IMR-90 (cell line): ENCODE data around the gene NEIL3. TPM values are rescaled to one million over a fixed set of nuclear protein-coding genes. Genes with fewer than 3 reads are reported as not detected.

Experiments
- ATAC-seq: fragments of 200-7000 bp; cut with Tn5 transposase; 2 replicates; pipeline ENCODE4 v1.9.1; 2020; ENCODE audit warnings: low read depth, mild to moderate bottlenecking, moderate library complexity
- BruUV-seq: library from RNA; stranded (reverse); fragments of 400-500 nt; replicated peaks from 2 replicates; lab custom pipeline; 2021; lab: Mats Ljungman, UMichigan
- CTCF ChIA-PET: fragments of 300-600 bp; formaldehyde crosslinking; extraction: SDS; loops from one replicate; lab custom pipeline; 2021; ENCODE audit warnings: antibody characterized with exemption; lab: Yijun Ruan, JAX
- POLR2A ChIA-PET: fragments of 300-600 bp; sonication (Branson Sonifier 250); formaldehyde crosslinking; loops from one replicate; lab custom pipeline; 2022; ENCODE audit warnings: antibody characterized with exemption; ENCODE audit not compliant: unreplicated experiment; lab: Charles Lee
- DNase-seq: peaks from one replicate; pipeline ENCODE4 v3.0.0; 2013
- H2AFZ ChIP-seq: replicated peaks from 2 replicates; pipeline ENCODE3; 2013; ENCODE audit warnings: low read length, mild to moderate bottlenecking; ENCODE audit not compliant: poor library complexity
- H2AK5ac ChIP-seq: 2 replicates; pipeline ENCODE4 v1.6.1; 2013; ENCODE audit warnings: low read depth, low read length, inconsistent platforms
- H2AK9ac ChIP-seq: replicated peaks from 2 replicates; pipeline ENCODE3; 2013; ENCODE audit warnings: mild to moderate bottlenecking, low read depth, low read length, moderate library complexity; ENCODE audit not compliant: poor library complexity
- H2BK120ac ChIP-seq: 2 replicates; pipeline ENCODE4 v1.6.1; 2013; ENCODE audit warnings: low read depth, low read length, inconsistent platforms
- H2BK15ac ChIP-seq: 3 replicates; pipeline ENCODE4 v1.6.1; 2013; ENCODE audit warnings: low read depth, low read length, inconsistent platforms
- H2BK20ac ChIP-seq: 2 replicates; pipeline ENCODE4 v1.6.1; 2013; ENCODE audit warnings: low read depth, mild to moderate bottlenecking, inconsistent platforms, low read length, moderate library complexity
- H2BK5ac ChIP-seq: 2 replicates; pipeline ENCODE4 v1.6.1; 2013; ENCODE audit warnings: mild to moderate bottlenecking, low read depth, low read length, inconsistent platforms; ENCODE audit not compliant: poor library complexity, severe bottlenecking
- H3K14ac ChIP-seq: replicated peaks from 2 replicates; pipeline ENCODE4 v1.6.1; 2013; ENCODE audit warnings: low read depth, low read length, inconsistent platforms
- H3K18ac ChIP-seq: 2 replicates; pipeline ENCODE4 v1.6.1; 2013; ENCODE audit warnings: low read depth, low read length, control low read depth
- H3K23ac ChIP-seq: 2 replicates; pipeline ENCODE4 v1.6.1; 2013; ENCODE audit warnings: low read depth, low read length, inconsistent platforms
- H3K27ac ChIP-seq: 2 replicates; pipeline ENCODE4 v1.5.1; 2013; ENCODE audit warnings: mild to moderate bottlenecking, control low read depth, low read length; ENCODE audit not compliant: insufficient read depth
- H3K27me3 ChIP-seq: 2 replicates; pipeline ENCODE4 v1.6.1; 2013; ENCODE audit warnings: low read length; ENCODE audit not compliant: control insufficient read depth, insufficient read depth
- H3K36me3 ChIP-seq: 2 replicates; pipeline ENCODE4 v1.6.1; 2013; ENCODE audit warnings: low read length, mixed read lengths; ENCODE audit not compliant: control insufficient read depth, insufficient read depth
- H3K4ac ChIP-seq: 2 replicates; pipeline ENCODE4 v1.6.1; 2013; ENCODE audit warnings: low read depth, low read length, inconsistent platforms
- H3K4me1 ChIP-seq: 2 replicates; pipeline ENCODE4 v1.6.1; 2013; ENCODE audit warnings: low read length, mixed read lengths; ENCODE audit not compliant: control insufficient read depth, insufficient read depth
- H3K4me2 ChIP-seq: 2 replicates; pipeline ENCODE4 v1.6.1; 2013; ENCODE audit warnings: low read depth, mild to moderate bottlenecking, control low read depth, low read length, moderate library complexity
- H3K4me3 ChIP-seq: 2 replicates; pipeline ENCODE4 v1.5.1; 2013; ENCODE audit warnings: low read depth, mild to moderate bottlenecking, control low read depth, low read length, moderate library complexity; ENCODE audit not compliant: insufficient read depth
- H3K56ac ChIP-seq: 2 replicates; pipeline ENCODE4 v1.6.1; 2013; ENCODE audit warnings: low read length, inconsistent platforms; ENCODE audit not compliant: insufficient read depth; ENCODE audit errors: extremely low read depth
- H3K79me1 ChIP-seq, 2 experiments: 2 replicates each; pipeline ENCODE4 v1.6.1; 2013; ENCODE audit warnings: low read length in 2 of 2, inconsistent platforms in 1 of 2, low read depth in 1 of 2
- H3K9ac ChIP-seq: 2 replicates; pipeline ENCODE4 v1.6.1; 2013; ENCODE audit warnings: low read depth, low read length, control low read depth
- H3K9me1 ChIP-seq: 2 replicates; pipeline ENCODE4 v1.6.1; 2013; ENCODE audit warnings: low read length, inconsistent platforms; ENCODE audit not compliant: insufficient read depth
- H3K9me3 ChIP-seq: 2 replicates; pipeline ENCODE4 v1.6.1; 2013; ENCODE audit warnings: low read length; ENCODE audit not compliant: control insufficient read depth, insufficient read depth
- H4K20me1 ChIP-seq: 2 replicates; pipeline ENCODE4 v1.6.1; 2013; ENCODE audit warnings: low read length, inconsistent platforms; ENCODE audit not compliant: insufficient read depth
- H4K5ac ChIP-seq: 2 replicates; pipeline ENCODE4 v1.6.1; 2013; ENCODE audit warnings: mild to moderate bottlenecking, low read depth, low read length, control low read depth
- H4K8ac ChIP-seq, 2 experiments: 2 replicates each; pipeline ENCODE4 v1.6.1; 2013; ENCODE audit warnings: low read depth in 2 of 2, low read length in 2 of 2, control low read depth in 1 of 2, inconsistent platforms in 1 of 2
- H4K91ac ChIP-seq: 2 replicates; pipeline ENCODE4 v1.6.1; 2013; ENCODE audit warnings: low read depth, low read length, inconsistent platforms; ENCODE audit not compliant: insufficient read depth
- CHD1 ChIP-seq: IDR thresholded peaks from 2 replicates; pipeline ENCODE4 v1.6.1; 2012; ENCODE audit warnings: low read depth, low read length, improper control_type of control experiment
- MAFK ChIP-seq: IDR thresholded peaks from 2 replicates; pipeline ENCODE4 v1.6.1; 2012; ENCODE audit warnings: low read depth, low read length, improper control_type of control experiment
- MXI1 ChIP-seq: IDR thresholded peaks from 2 replicates; pipeline ENCODE4 v1.6.1; 2012; ENCODE audit warnings: low read depth, mild to moderate bottlenecking, low read length, moderate library complexity, borderline replicate concordance
- RAD21 ChIP-seq: IDR thresholded peaks from 2 replicates; pipeline ENCODE4 v1.6.1; 2012; ENCODE audit warnings: low read length, improper control_type of control experiment
- WGBS, 2 experiments: methylation state at CpG; one replicate each; pipeline versions ENCODE4 v1.1.5 to v1.1.7; 2013; ENCODE audit warnings: missing lambda C conversion rate in 2 of 2; ENCODE audit not compliant: insufficient read length in 1 of 2; ENCODE audit errors: extremely low coverage in 2 of 2; 5-methylcytosine and 5-hydroxymethylcytosine counted together
- dilution Hi-C: fragments of 300-500 bp; cut with HindIII; formaldehyde crosslinking; loops from one replicate; pipeline ENCODE4 v1.14.3; 2018; ENCODE audit warnings: low sequenced_read_pairs; ENCODE audit not compliant: unreplicated experiment
- in situ Hi-C: fragments of 300-500 bp; cut with MboI; formaldehyde crosslinking; loops from 3 replicates; pipeline ENCODE4 v1.14.3; 2019; ENCODE audit warnings: low sequenced_read_pairs, inconsistent platforms, mixed read lengths
- intact Hi-C: fragments of 100-400 bp; cut with micrococcal nuclease; formaldehyde crosslinking; loops from 2 replicates; pipeline ENCODE4 v1.10.0; 2022
- polyA plus RNA-seq, 3 experiments: library from polyadenylated mRNA; depleted of rRNA; stranded (reverse); fragments of >200 nt; gene quantifications; 2 replicates each; pipeline ENCODE4 v1.2.3, GENCODE V29; 2012; ENCODE audit warnings: low replicate concordance in 1 of 3
- total RNA-seq: library from RNA; depleted of rRNA; stranded (reverse); fragments of >200 nt; gene quantifications from 2 replicates; pipeline ENCODE4 v1.2.3, GENCODE V29; 2012

The NEIL3 gene
- total and polyA plus RNA-seq, 2 of the 4 experiments (the other 2 are of a cell fraction), result 4.4 to 7.9 TPM

DNA sequence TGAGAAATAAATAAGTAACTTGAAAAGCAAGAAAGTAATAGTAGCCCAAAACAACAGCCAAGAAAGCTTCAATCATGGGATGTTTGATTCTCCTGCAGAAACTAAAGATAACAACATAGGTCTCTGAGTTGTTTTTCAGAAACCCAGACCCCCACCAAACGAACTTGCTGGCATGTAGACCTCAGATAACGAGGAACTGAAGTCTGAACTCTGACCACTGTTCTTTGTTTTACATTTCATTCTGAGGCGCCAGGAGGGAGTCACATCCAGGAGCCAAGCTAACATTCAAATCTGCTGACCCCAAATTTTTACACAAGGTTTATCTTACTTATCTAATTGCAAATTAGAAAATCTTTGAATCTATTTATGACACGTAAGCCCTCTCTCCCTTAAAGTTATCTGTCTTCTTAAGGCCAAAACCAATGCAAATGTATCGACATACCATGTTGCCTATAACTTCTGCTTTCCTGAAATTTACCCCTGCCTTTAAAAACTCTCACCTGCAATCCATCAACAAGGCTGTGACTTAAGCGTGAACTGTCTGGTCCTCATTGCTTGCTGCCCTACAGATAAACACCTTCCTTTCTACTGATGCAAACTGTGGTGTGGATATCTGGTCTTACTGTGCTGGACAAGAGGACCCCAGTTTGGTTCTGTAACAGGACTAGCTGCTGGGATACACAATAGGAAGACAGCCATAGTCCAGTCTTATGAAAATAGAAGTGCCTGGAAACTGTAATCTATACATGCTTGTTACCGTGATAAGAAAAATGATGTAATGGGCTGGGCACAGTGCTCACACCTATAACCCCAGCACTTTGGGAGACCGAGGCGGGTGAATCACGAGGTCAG lies 37.5 kb upstream of the NEIL3 start:
- Histone ChIP-seq H3K9ac (no peak overlapping the region), H4K91ac (no peak overlapping the region), H3K4me1 (no peaks in the 10 kb centered on the region), H3K56ac (no peak overlapping the region), H3K9me3 (no peaks in the 10 kb centered on the region), H3K4me2 (no peak overlapping the region), H3K36me3 (no peaks in the 10 kb centered on the region), H3K27me3 (no peaks in the 10 kb centered on the region), H2BK20ac (no peak overlapping the region), H3K79me1 (no peaks in the 10 kb centered on the region), H3K14ac (no peak overlapping the region), H3K23ac (no peak overlapping the region), H3K27ac (no peak overlapping the region), H4K20me1 (no peaks in the 10 kb centered on the region), H3K18ac (no peak overlapping the region), H2AK5ac (no peak overlapping the region), H2AK9ac (no peak overlapping the region), H4K8ac (no peak overlapping the region), H2BK15ac (no peak overlapping the region), H3K4me3 (no peak overlapping the region), H4K5ac (no peak overlapping the region), H3K9me1 (no peaks in the 10 kb centered on the region), H2BK5ac (no peak overlapping the region), H3K4ac (no peak overlapping the region), H2AFZ (no peak overlapping the region), H2BK120ac (no peak overlapping the region)
- in situ Hi-C loops (no loop called here), dilution Hi-C loops (no loop called here), intact Hi-C loops (no loop called here)
- no peak for DNase-seq
- CTCF ChIA-PET, result no interaction called here
- no peak for ATAC-seq
- BruUV-seq, result no TSS peak
- no peak for TF ChIP-seq RAD21
- TF ChIP-seq MXI1, result no peak
- TF ChIP-seq MAFK, result no peak
- no peak for TF ChIP-seq CHD1
- POLR2A ChIA-PET, result no interaction called here
- 83% methylated on average over 3 of the region's 10 CpGs; no CpG with 5 or more reads in 1 of the 2 experiments for WGBS, 2 experiments
